ENCODE measurements around the gene JAG2. TPM values are rescaled to one million over a fixed set of nuclear protein-coding genes. Genes with fewer than 3 reads are reported as not detected.

The JAG2 gene
- total RNA-seq, 4 donors from 2014 or later: 5.4 to 29.9 (median 6.6) TPM

DNA sequence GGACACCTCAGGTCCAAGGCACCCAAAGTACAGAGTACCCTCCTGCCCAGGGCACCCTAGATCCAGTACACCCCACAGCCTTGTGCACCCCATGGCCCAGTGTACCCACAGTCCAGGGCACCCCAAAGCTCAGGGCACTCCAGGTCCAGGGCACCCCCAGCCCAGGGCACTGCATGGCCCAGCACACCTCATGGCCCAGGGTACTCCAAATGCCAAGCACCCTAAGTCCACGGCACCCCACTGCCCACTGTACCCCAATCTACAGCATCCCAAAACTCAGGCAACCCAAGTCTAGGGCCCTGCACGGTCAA, 6.0 kb downstream of the JAG2 start:
- Histone ChIP-seq H3K27me3 (peaks cover 10% of the 10 kb centered on the region), H3K27ac (no peak overlapping the region), H3K4me3 (no peak overlapping the region), H3K36me3 (no peaks in the 10 kb centered on the region), H3K9me3 (no peaks in the 10 kb centered on the region), H3K4me1 (peaks cover 0 to 15% (median 8%) of the 10 kb centered on the region in 4 donors)
- in situ Hi-C loops (cut with MboI; ENCODE audit: low pct_ligation_motif_present in 1 of 4, low pct_unique_long_range_greater_than_20kb in 1 of 4, low sequenced_read_pairs in 3 of 4): no loop called here
- TF ChIP-seq CTCF (IDR thresholded peaks at IDR 0.05): no peak
- TF ChIP-seq EP300 (IDR thresholded peaks at IDR 0.05; ENCODE audit: low read depth): no peak
- DNase-seq: no peak
- 100% methylated on average over 1 of the region's 2 CpGs; no CpG with 5 or more reads in 1 of the 2 donors for WGBS, 2 donors (ENCODE audit: low coverage in 1 of 2)
- intact Hi-C loops (cut with DNase I; ENCODE audit: low total_unique reads): no loop called here

GRCh38 chr14:105161964-105162668, 6.5 kb downstream of the JAG2 start:
- no peak overlapping the region for H3K27ac ChIP-seq
- no peak overlapping the region for H3K4me3 ChIP-seq
- in situ Hi-C loops (cut with MboI; ENCODE audit: low pct_ligation_motif_present in 1 of 4, low pct_unique_long_range_greater_than_20kb in 1 of 4, low sequenced_read_pairs in 3 of 4): no loop called here
- no peaks in the 10 kb centered on the region for H3K9me3 ChIP-seq
- intact Hi-C loops (cut with DNase I; ENCODE audit: low total_unique reads): no loop called here
- H3K4me1 ChIP-seq: peaks cover 0 to 12% (median 7%) of the 10 kb centered on the region in 4 donors
- 97% methylated on average over 7 of the region's 10 CpGs; no CpG with 5 or more reads in 1 of the 2 donors for WGBS, 2 donors (ENCODE audit: low coverage in 1 of 2)
- no peaks in the 10 kb centered on the region for H3K36me3 ChIP-seq
- TF ChIP-seq POLR2A (IDR thresholded peaks at IDR 0.05) (no peak), CTCF (IDR thresholded peaks at IDR 0.05) (no peak), EP300 (IDR thresholded peaks at IDR 0.05; ENCODE audit: low read depth) (no peak), POLR2AphosphoS5 (IDR thresholded peaks at IDR 0.05) (no peak)
- H3K27me3 ChIP-seq: peaks cover 7% of the 10 kb centered on the region
- no peak for DNase-seq

DNA sequence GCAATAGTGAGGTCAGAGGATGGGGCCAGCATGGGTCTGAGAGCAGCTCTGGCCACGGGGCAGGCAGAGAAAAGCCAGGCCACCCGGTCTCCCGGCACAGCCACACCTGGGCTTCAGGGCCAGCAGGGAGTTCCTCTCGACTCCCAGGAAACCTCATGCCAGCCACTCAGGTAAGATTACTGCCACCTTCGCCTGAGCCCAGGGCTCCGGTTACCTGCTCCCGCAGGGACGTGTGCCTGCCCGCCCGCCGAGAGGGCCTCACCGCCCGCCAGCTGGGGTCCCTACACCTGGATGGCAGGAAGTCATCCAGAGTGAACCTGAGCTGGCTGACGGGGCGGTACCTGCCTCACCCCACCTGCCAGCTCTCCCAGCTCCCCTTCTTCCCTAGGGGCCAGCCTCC, 7.3 kb downstream of the JAG2 start:
- in situ Hi-C loops (cut with MboI; ENCODE audit: low pct_ligation_motif_present in 1 of 4, low pct_unique_long_range_greater_than_20kb in 1 of 4, low sequenced_read_pairs in 3 of 4): no loop called here
- Histone ChIP-seq H3K4me3 (no peak overlapping the region), H3K27me3 (no peaks in the 10 kb centered on the region), H3K4me1 (peaks cover 0 to 10% (median 6%) of the 10 kb centered on the region in 4 donors), H3K36me3 (no peaks in the 10 kb centered on the region), H3K9me3 (no peaks in the 10 kb centered on the region), H3K27ac (no peak overlapping the region)
- WGBS, 2 donors (ENCODE audit: low coverage in 1 of 2): 82% methylated on average over 13 of the region's 15 CpGs; no CpG with 5 or more reads in 1 of the 2 donors
- intact Hi-C loops (cut with DNase I; ENCODE audit: low total_unique reads): no loop called here
- TF ChIP-seq POLR2A (IDR thresholded peaks at IDR 0.05): no peak
- no peak for TF ChIP-seq EP300 (IDR thresholded peaks at IDR 0.05; ENCODE audit: low read depth)
- no peak for TF ChIP-seq CTCF (IDR thresholded peaks at IDR 0.05)
- no peak for TF ChIP-seq POLR2AphosphoS5 (IDR thresholded peaks at IDR 0.05)
- no peak for DNase-seq

- H3K36me3 ChIP-seq: no peaks in the 10 kb centered on the region
- no peak for DNase-seq
- H3K9me3 ChIP-seq: no peaks in the 10 kb centered on the region
- intact Hi-C loops (cut with DNase I; ENCODE audit: low total_unique reads) (no loop called here), in situ Hi-C loops (cut with MboI; ENCODE audit: low pct_ligation_motif_present in 1 of 4, low pct_unique_long_range_greater_than_20kb in 1 of 4, low sequenced_read_pairs in 3 of 4) (no loop called here)
- WGBS, 2 donors (ENCODE audit: low coverage in 1 of 2): 79 to 85% methylated on average over 10 to 12 of the region's 12 CpGs
- no peak overlapping the region for H3K4me3 ChIP-seq
- TF ChIP-seq EP300 (IDR thresholded peaks at IDR 0.05; ENCODE audit: low read depth) (no peak), POLR2A (IDR thresholded peaks at IDR 0.05) (no peak), POLR2AphosphoS5 (IDR thresholded peaks at IDR 0.05) (no peak), CTCF (IDR thresholded peaks at IDR 0.05) (no peak)
- H3K27ac ChIP-seq: no peak overlapping the region
- H3K4me1 ChIP-seq: peaks cover 0 to 9% (median 6%) of the 10 kb centered on the region in 4 donors
- H3K27me3 ChIP-seq: no peaks in the 10 kb centered on the region
These were observed 7.8 kb downstream of the JAG2 start for GRCh38 chr14:105160776-105161175.
